ENCODE results near the gene FRG2.
"Not testable (repeated sequence)": the region's sequence is repeated elsewhere in the genome, so short reads cannot be mapped to it uniquely, and the experiment has no call there.

FRG2 gene

GRCh38 chr4:190020790-190021717 is 6.0 kb downstream of the FRG2 start:
- Histone ChIP-seq H3K9ac (ENCODE audit: low read depth, low read length) (no peak overlapping the region), H3K4me1 (ENCODE audit: insufficient read depth, low read length) (no peaks in the 10 kb centered on the region), H3K27ac (ENCODE audit: low read length) (no peak overlapping the region), H3K9me3 (ENCODE audit: insufficient read depth, low read depth, low read length) (peaks cover 40% of the 10 kb centered on the region), H3K4me3 (ENCODE audit: low read length) (peak overlapping the region; percentile 53), H3K36me3 (ENCODE audit: insufficient read depth, low read depth, low read length) (no peaks in the 10 kb centered on the region), H3K27me3 (ENCODE audit: insufficient read depth, low read length) (peaks cover 72% of the 10 kb centered on the region)

DNA sequence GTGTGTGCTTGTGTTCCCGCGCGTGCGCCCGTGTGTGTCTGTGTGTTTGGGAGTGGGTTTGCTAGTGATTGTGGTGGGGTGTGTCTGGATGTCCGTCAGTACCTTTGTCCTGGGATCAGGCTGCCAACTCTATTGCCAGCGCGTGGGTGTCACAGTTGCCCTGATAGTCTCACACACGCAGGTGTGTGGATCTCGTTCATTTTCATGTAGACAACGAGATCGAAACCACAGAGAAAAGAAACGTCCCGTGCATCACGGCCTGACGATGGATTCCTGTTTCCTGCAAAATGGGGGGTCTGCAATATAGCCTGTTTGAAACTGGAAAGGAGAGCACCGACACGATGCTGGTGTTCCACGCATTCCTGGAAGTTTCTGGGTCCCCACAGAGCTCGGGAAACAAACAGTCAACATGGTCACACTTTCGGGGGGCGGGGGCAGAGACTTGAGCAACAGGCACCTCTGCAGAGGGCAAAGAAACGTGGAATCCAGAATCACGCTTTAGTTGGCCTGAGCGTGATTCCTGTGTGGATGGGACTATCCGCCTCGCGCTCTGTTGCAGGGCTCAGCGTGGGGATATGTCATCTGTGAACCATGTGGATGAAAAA is 7.1 kb downstream of the FRG2 start:
- not testable (repeated sequence) for H3K36me3 ChIP-seq (ENCODE audit: insufficient read depth, low read depth, low read length); H3K27ac ChIP-seq (ENCODE audit: low read length); H3K9ac ChIP-seq (ENCODE audit: low read depth, low read length); H3K4me1 ChIP-seq (ENCODE audit: insufficient read depth, low read length); H3K4me3 ChIP-seq (ENCODE audit: low read length)
- peaks cover 43% of the 10 kb centered on the region for H3K9me3 ChIP-seq (ENCODE audit: insufficient read depth, low read depth, low read length)
- peaks cover 83% of the 10 kb centered on the region for H3K27me3 ChIP-seq (ENCODE audit: insufficient read depth, low read length)

- Histone ChIP-seq H3K4me3 (ENCODE audit: low read length) (peak overlapping the region; percentile 18; the same call in 1 of the 2 replicates), H3K9ac (ENCODE audit: low read depth, low read length) (no peak overlapping the region), H3K9me3 (ENCODE audit: insufficient read depth, low read depth, low read length) (peaks cover 43% of the 10 kb centered on the region), H3K36me3 (ENCODE audit: insufficient read depth, low read depth, low read length) (no peaks in the 10 kb centered on the region), H3K4me1 (ENCODE audit: insufficient read depth, low read length) (no peaks in the 10 kb centered on the region), H3K27ac (ENCODE audit: low read length) (no peak overlapping the region), H3K27me3 (ENCODE audit: insufficient read depth, low read length) (peaks cover 90% of the 10 kb centered on the region)
Observed at GRCh38 chr4:190019023-190019858, 7.8 kb downstream of the FRG2 start.

DNA sequence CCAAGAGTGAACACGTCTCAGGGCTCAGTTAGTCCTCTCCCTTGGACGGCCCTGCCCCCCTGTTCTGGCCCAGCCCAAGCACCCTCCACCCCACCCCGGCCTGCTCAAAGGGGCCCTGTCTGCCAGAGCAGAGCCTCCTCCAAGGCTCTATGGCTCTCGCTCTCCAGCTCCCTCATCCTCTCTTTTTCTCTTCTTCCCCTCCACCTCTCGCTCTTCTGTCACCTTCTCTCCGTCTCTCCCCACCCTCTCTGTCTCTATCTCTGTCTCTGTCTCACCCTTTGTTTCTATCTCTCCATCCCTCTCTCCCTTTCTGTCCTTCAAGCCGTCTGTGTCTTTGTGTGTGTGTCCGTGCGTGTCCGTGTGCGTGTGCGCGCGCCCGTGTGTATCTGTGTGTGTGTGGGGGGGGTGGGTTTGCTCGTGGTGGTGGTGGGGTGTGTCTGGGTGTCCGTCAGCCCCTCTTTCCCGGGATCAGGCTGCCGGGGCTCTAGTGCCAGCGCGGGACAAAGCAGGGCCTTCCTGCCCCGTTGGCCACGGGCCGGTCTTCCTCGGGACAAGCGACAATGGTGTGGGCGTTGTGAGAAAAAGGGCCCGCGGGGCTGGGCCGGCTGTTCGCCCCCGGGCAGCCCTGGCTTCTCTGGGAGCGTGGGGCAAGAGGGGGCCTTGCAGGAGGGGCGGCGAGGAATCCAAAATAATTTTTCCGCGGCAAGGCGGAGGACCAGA is 8.7 kb downstream of the FRG2 start:
- peak overlapping the region; percentile 40; the same call in 1 of the 2 replicates for H3K4me3 ChIP-seq (ENCODE audit: low read length)
- H3K4me1 ChIP-seq (ENCODE audit: insufficient read depth, low read length): no peaks in the 10 kb centered on the region
- H3K27ac ChIP-seq (ENCODE audit: low read length): no peak overlapping the region
- H3K9ac ChIP-seq (ENCODE audit: low read depth, low read length): no peak overlapping the region
- H3K36me3 ChIP-seq (ENCODE audit: insufficient read depth, low read depth, low read length): no peaks in the 10 kb centered on the region
- H3K27me3 ChIP-seq (ENCODE audit: insufficient read depth, low read length): peaks cover 93% of the 10 kb centered on the region
- peaks cover 43% of the 10 kb centered on the region for H3K9me3 ChIP-seq (ENCODE audit: insufficient read depth, low read depth, low read length)

DNA sequence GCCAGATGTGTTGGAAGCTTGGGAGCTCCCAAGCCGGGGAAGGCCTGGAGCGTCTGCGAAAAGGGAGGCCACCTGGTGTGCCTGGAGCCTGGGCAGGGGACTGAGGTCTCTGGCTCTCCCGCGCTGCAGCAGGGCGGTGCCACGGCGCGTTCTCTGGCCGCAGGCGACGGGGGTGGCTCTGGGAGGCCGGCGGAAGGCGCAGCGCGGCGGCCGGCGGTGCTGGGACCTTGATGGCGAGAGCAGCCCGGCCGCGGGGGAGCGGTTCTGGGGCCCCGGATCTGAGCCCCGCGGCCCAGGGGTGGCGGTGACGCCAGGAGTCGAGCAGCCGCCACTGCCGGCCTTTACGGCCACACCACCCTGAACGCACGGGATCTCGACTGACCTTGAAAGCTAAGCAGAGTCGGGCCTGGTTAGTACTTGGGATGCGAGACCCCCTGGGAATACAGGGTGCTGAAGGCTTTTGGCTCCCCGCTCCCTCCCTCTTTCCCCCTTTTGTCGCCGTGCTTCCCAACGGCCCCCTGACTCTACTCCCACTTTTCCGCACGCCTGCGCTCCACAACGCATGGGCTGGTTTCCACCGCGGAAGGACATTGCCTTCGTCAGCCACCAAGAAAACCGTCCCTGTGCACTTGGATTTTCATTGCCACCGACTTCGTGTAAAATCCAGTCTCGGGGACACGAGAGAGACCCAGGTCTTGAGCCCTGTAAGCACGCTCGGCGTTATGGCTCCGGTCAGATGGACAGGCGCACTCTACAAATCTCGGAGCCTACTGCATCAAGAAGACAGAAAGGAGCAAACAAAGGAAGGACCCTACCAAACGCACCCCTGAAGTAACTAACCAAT is 9.5 kb downstream of the FRG2 start:
- peaks cover 93% of the 10 kb centered on the region for H3K27me3 ChIP-seq (ENCODE audit: insufficient read depth, low read length)
- H3K4me1 ChIP-seq (ENCODE audit: insufficient read depth, low read length): no peaks in the 10 kb centered on the region
- H3K9ac ChIP-seq (ENCODE audit: low read depth, low read length): no peak overlapping the region
- H3K9me3 ChIP-seq (ENCODE audit: insufficient read depth, low read depth, low read length): peaks cover 43% of the 10 kb centered on the region
- H3K36me3 ChIP-seq (ENCODE audit: insufficient read depth, low read depth, low read length): no peaks in the 10 kb centered on the region
- H3K4me3 ChIP-seq (ENCODE audit: low read length): peak overlapping the region; percentile 40; the same call in 1 of the 2 replicates
- no peak overlapping the region for H3K27ac ChIP-seq (ENCODE audit: low read length)

GRCh38 chr4:190016369-190017289 is 10.4 kb downstream of the FRG2 start:
- Histone ChIP-seq H3K4me3 (ENCODE audit: low read length) (no peak overlapping the region; the same call in 1 of the 2 replicates), H3K27me3 (ENCODE audit: insufficient read depth, low read length) (peaks cover 98% of the 10 kb centered on the region), H3K36me3 (ENCODE audit: insufficient read depth, low read depth, low read length) (no peaks in the 10 kb centered on the region), H3K27ac (ENCODE audit: low read length) (no peak overlapping the region), H3K9ac (ENCODE audit: low read depth, low read length) (no peak overlapping the region), H3K4me1 (ENCODE audit: insufficient read depth, low read length) (no peaks in the 10 kb centered on the region), H3K9me3 (ENCODE audit: insufficient read depth, low read depth, low read length) (peaks cover 48% of the 10 kb centered on the region)

DNA sequence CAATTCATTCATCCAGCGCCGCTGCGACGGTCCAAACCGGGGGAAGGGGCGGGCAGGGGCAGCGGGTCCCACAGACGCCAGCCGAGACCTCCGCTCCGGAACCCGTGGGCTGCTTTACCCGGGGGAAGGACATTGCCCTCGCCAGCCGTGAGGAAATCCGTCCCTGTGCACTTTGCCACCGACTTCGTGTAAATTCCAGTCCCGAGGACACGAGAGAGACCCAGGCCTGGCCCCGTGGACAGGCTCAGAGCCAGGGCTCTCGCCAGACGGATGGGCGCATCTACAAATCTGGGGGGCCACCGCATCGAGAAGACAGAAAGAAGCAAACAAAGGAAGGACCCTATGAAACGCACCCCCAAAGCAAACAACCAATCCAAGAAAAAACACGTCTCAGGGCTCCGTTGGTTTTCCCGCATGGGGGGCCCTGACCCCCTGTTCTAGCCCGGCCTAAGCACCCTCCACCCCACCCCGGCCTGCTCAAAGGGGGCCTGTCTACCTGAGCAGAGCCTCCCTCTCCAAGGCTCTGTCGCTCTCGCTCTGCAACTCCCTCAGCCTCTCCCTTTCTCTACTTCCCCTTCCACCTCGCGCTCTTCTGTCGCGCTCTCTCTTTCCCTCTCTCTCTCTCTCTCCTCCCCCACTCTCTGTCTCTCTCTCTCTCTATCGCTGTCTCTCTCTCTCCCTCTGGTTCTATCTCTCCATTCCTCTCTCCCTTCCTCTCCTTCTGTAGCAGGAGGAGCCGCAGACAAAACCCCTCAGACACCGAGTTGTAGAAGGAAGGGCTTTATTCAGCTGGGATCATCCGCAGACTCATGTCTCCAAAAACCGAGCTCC is 11.3 kb downstream of the FRG2 start:
- peaks cover 46% of the 10 kb centered on the region for H3K9me3 ChIP-seq (ENCODE audit: insufficient read depth, low read depth, low read length)
- H3K27me3 ChIP-seq (ENCODE audit: insufficient read depth, low read length): peaks cover 89% of the 10 kb centered on the region
- no peaks in the 10 kb centered on the region for H3K36me3 ChIP-seq (ENCODE audit: insufficient read depth, low read depth, low read length)
- peak overlapping the region; percentile 22; the same call in 1 of the 2 replicates for H3K4me3 ChIP-seq (ENCODE audit: low read length)
- H3K4me1 ChIP-seq (ENCODE audit: insufficient read depth, low read length): no peaks in the 10 kb centered on the region
- no peak overlapping the region for H3K27ac ChIP-seq (ENCODE audit: low read length)
- no peak overlapping the region for H3K9ac ChIP-seq (ENCODE audit: low read depth, low read length)

GRCh38 chr4:190014771-190015537 is 12.1 kb downstream of the FRG2 start:
- Histone ChIP-seq H3K36me3 (ENCODE audit: insufficient read depth, low read depth, low read length) (no peaks in the 10 kb centered on the region), H3K27ac (ENCODE audit: low read length) (no peak overlapping the region), H3K9ac (ENCODE audit: low read depth, low read length) (no peak overlapping the region), H3K9me3 (ENCODE audit: insufficient read depth, low read depth, low read length) (peaks cover 40% of the 10 kb centered on the region), H3K4me3 (ENCODE audit: low read length) (peak overlapping the region; percentile 22; the same call in 1 of the 2 replicates), H3K27me3 (ENCODE audit: insufficient read depth, low read length) (peaks cover 81% of the 10 kb centered on the region), H3K4me1 (ENCODE audit: insufficient read depth, low read length) (no peaks in the 10 kb centered on the region)

- H3K27me3 ChIP-seq (ENCODE audit: insufficient read depth, low read length); H3K27ac ChIP-seq (ENCODE audit: low read length): not testable (repeated sequence)
Observed at GRCh38 chr4:189989941-189990340, 37.1 kb downstream of the FRG2 start.

More at GRCh38 chr4:189989941-189990340, 37.1 kb downstream of the FRG2 start:
- not testable (repeated sequence) for H3K4me3 ChIP-seq (ENCODE audit: low read length); H3K36me3 ChIP-seq (ENCODE audit: insufficient read depth, low read depth, low read length); H3K4me1 ChIP-seq (ENCODE audit: insufficient read depth, low read length); H3K9me3 ChIP-seq (ENCODE audit: insufficient read depth, low read depth, low read length); H3K9ac ChIP-seq (ENCODE audit: low read depth, low read length)

Measured in iPS-20b (cell line).